Chondrocyte (in vitro differentiated cells): ENCODE measurements around the gene STC2. TPM values are rescaled to one million over a fixed set of nuclear protein-coding genes. Genes with fewer than 3 reads are reported as not detected.

Experiments used
- DNase-seq: peaks from one replicate; pipeline ENCODE4 v3.0.0; 2021; ENCODE audit warnings: mixed read lengths, low spot score
- H3K27ac Mint-ChIP-seq: one replicate; pipeline ENCODE4 v1.8.0; 2021; ENCODE audit warnings: mild to moderate bottlenecking, moderate library complexity, mixed read lengths; ENCODE audit not compliant: unreplicated experiment
- H3K27me3 Mint-ChIP-seq: 2 replicates; pipeline ENCODE4 v1.8.0; 2021; ENCODE audit warnings: low read depth, mixed read lengths
- H3K36me3 Mint-ChIP-seq: 2 replicates; pipeline ENCODE4 v1.8.0; 2021; ENCODE audit warnings: low read depth, mixed read lengths
- H3K4me1 Mint-ChIP-seq: 2 replicates; pipeline ENCODE4 v1.8.0; 2021; ENCODE audit warnings: low read depth, mild to moderate bottlenecking, mixed read lengths
- H3K4me3 Mint-ChIP-seq: one replicate; pipeline ENCODE4 v1.8.0; 2021; ENCODE audit warnings: mild to moderate bottlenecking, moderate library complexity, mixed read lengths; ENCODE audit not compliant: unreplicated experiment
- H3K9me3 Mint-ChIP-seq: 2 replicates; pipeline ENCODE4 v1.8.0; 2021; ENCODE audit warnings: low read depth, mixed read lengths
- CTCF ChIP-seq: fragments of 200-600 bp; sonication (generic); IDR thresholded peaks from 2 replicates; pipeline ENCODE4 v1.5.0; 2021; ENCODE audit warnings: antibody characterized with exemption, mild to moderate bottlenecking, moderate library complexity
- total RNA-seq: library from RNA; stranded (reverse); gene quantifications from 3 replicates; pipeline ENCODE4 v1.2.1, GENCODE V29; 2021

Gene STC2
- total RNA-seq, 1 donor from 2014 or later: 1,121 TPM

GRCh38 chr5:173339286-173339685 is 11.1 kb upstream of the STC2 start:
- H3K4me1 Mint-ChIP-seq: peaks cover 24% of the 10 kb centered on the region
- no peak for TF ChIP-seq CTCF
- H3K9me3 Mint-ChIP-seq: no peaks in the 10 kb centered on the region
- no peaks in the 10 kb centered on the region for H3K27me3 Mint-ChIP-seq
- H3K4me3 Mint-ChIP-seq: no peak overlapping the region
- no peak overlapping the region for H3K27ac Mint-ChIP-seq
- no peak for DNase-seq
- H3K36me3 Mint-ChIP-seq: peaks cover 3% of the 10 kb centered on the region

GRCh38 chr5:173338380-173339015 is 10.3 kb upstream of the STC2 start:
- TF ChIP-seq CTCF: no peak
- H3K4me1 Mint-ChIP-seq: peaks cover 32% of the 10 kb centered on the region
- no peak for DNase-seq
- H3K9me3 Mint-ChIP-seq: no peaks in the 10 kb centered on the region
- H3K27ac Mint-ChIP-seq: no peak overlapping the region
- no peaks in the 10 kb centered on the region for H3K27me3 Mint-ChIP-seq
- H3K4me3 Mint-ChIP-seq: no peak overlapping the region
- peaks cover 3% of the 10 kb centered on the region for H3K36me3 Mint-ChIP-seq

GRCh38 chr5:173334808-173335207 is 6.6 kb upstream of the STC2 start:
- peaks cover 4% of the 10 kb centered on the region for H3K9me3 Mint-ChIP-seq
- peaks cover 51% of the 10 kb centered on the region for H3K4me1 Mint-ChIP-seq
- no peak for TF ChIP-seq CTCF

GRCh38 chr5:173333925-173334661 is 5.9 kb upstream of the STC2 start:
- TF ChIP-seq CTCF: no peak
- Mint-ChIP-seq H3K4me3 (no peak overlapping the region), H3K4me1 (peaks cover 55% of the 10 kb centered on the region), H3K27ac (peak overlapping the region; percentile 93), H3K9me3 (peaks cover 4% of the 10 kb centered on the region), H3K27me3 (no peaks in the 10 kb centered on the region), H3K36me3 (peaks cover 3% of the 10 kb centered on the region)
- no peak for DNase-seq

More at GRCh38 chr5:173334808-173335207, 6.6 kb upstream of the STC2 start:
- peaks cover 3% of the 10 kb centered on the region for H3K36me3 Mint-ChIP-seq
- no peaks in the 10 kb centered on the region for H3K27me3 Mint-ChIP-seq
- no peak overlapping the region for H3K4me3 Mint-ChIP-seq
- peak overlapping the region; percentile 93 for H3K27ac Mint-ChIP-seq
- DNase-seq: no peak

- no peak for DNase-seq
- Mint-ChIP-seq H3K27me3 (no peaks in the 10 kb centered on the region), H3K36me3 (peaks cover 9% of the 10 kb centered on the region), H3K9me3 (peaks cover 4% of the 10 kb centered on the region), H3K27ac (peak overlapping the region; percentile 81), H3K4me3 (no peak overlapping the region), H3K4me1 (peaks cover 59% of the 10 kb centered on the region)
- peak; percentile 82 for TF ChIP-seq CTCF
These were observed 3.8 kb upstream of the STC2 start for GRCh38 chr5:173331956-173332479.
